GM12891 (cell line): ENCODE measurements around the gene MAMSTR.

Source experiments
- PAX5 ChIP-seq: IDR thresholded peaks from 2 replicates; pipeline ENCODE4 v1.6.1; 2011; ENCODE audit warnings: low read length, moderate library complexity, mild to moderate bottlenecking; ENCODE audit not compliant: insufficient read depth, severe bottlenecking
- POLR2A ChIP-seq: IDR thresholded peaks from 2 replicates; pipeline ENCODE4 v1.6.1; 2011; ENCODE audit warnings: low read depth, low read length, control low read depth
- POLR2AphosphoS5 ChIP-seq: IDR thresholded peaks from 2 replicates; pipeline ENCODE4 v1.6.1; 2011; ENCODE audit warnings: low read depth, low read length, control low read depth
- POU2F2 ChIP-seq: IDR thresholded peaks from 2 replicates; pipeline ENCODE4 v1.6.1; 2011; ENCODE audit warnings: low read depth, mild to moderate bottlenecking, control low read depth, low read length, moderate library complexity
- SPI1 ChIP-seq: IDR thresholded peaks from 2 replicates; pipeline ENCODE4 v1.6.1; 2011; ENCODE audit warnings: low read depth, low read length, control low read depth
- TAF1 ChIP-seq: IDR thresholded peaks from 2 replicates; pipeline ENCODE4 v1.6.1; 2011; ENCODE audit warnings: low read depth, low read length, control low read depth

DNA sequence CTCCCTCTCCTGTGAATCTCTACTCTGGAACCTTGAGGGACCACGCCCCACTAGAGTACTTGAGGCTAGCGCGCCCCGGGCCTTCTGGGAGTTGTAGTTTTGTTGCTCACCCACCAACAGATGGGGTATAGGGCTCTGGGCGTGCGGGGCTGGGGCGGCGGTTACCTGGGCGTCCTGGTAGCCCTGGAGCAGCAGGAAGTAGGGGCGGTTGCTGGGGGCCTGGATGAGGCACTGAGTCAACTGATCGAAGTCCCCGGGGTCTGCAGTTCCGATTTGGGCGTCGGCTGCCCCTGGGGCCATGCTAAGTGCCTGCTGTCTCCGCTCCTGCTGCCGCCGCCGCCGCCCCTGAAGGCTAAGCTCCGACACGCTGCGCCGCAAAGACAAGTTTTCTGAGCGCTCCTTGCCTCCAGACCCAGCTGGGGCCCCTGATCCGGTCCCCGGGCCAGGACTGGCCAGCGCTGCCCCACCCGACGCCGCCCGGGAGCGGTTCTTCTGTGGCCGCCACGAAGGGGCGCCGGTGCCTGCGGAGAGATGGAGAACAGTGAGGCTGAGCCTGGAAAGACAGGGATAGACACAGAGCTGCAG lies 15.6 kb upstream of the MAMSTR start:
- TF ChIP-seq TAF1 (no peak), POU2F2 (no peak), POLR2AphosphoS5 (no peak), POLR2A (no peak), PAX5 (no peak), SPI1 (no peak)
